IPS DF 6.9 (cell line): ENCODE results near the gene CDX2.

Experiments
- DNase-seq: peaks from one replicate; pipeline ENCODE4 v3.0.0-alpha.2; 2013; ENCODE audit warnings: low read depth, low spot score
- H3K27ac ChIP-seq: one replicate; pipeline ENCODE4 v1.5.1; 2013; ENCODE audit warnings: low read length, control low read depth
- H3K27me3 ChIP-seq: 2 replicates; pipeline ENCODE4 v1.6.1; 2013; ENCODE audit warnings: mild to moderate bottlenecking, low read length; ENCODE audit not compliant: control insufficient read depth, insufficient read depth
- H3K36me3 ChIP-seq: 2 replicates; pipeline ENCODE4 v1.6.1; 2013; ENCODE audit warnings: low read length; ENCODE audit not compliant: control insufficient read depth, insufficient read depth
- H3K4me1 ChIP-seq: 2 replicates; pipeline ENCODE4 v1.6.1; 2013; ENCODE audit warnings: low read length; ENCODE audit not compliant: control insufficient read depth, insufficient read depth
- H3K4me3 ChIP-seq: 2 replicates; pipeline ENCODE4 v1.5.1; 2013; ENCODE audit warnings: mild to moderate bottlenecking, low read length
- H3K9me3 ChIP-seq: 2 replicates; pipeline ENCODE4 v1.6.1; 2013; ENCODE audit warnings: low read length, inconsistent platforms; ENCODE audit not compliant: control insufficient read depth, insufficient read depth
- WGBS: extraction: QIAGEN DNeasy Blood & Tissue Kit; methylation state at CpG from one replicate; pipeline ENCODE4 v1.1.7; 2013; ENCODE audit warnings: mixed read lengths, missing lambda C conversion rate; ENCODE audit not compliant: insufficient read length, insufficient coverage; 5-methylcytosine and 5-hydroxymethylcytosine counted together

CDX2 gene

DNA sequence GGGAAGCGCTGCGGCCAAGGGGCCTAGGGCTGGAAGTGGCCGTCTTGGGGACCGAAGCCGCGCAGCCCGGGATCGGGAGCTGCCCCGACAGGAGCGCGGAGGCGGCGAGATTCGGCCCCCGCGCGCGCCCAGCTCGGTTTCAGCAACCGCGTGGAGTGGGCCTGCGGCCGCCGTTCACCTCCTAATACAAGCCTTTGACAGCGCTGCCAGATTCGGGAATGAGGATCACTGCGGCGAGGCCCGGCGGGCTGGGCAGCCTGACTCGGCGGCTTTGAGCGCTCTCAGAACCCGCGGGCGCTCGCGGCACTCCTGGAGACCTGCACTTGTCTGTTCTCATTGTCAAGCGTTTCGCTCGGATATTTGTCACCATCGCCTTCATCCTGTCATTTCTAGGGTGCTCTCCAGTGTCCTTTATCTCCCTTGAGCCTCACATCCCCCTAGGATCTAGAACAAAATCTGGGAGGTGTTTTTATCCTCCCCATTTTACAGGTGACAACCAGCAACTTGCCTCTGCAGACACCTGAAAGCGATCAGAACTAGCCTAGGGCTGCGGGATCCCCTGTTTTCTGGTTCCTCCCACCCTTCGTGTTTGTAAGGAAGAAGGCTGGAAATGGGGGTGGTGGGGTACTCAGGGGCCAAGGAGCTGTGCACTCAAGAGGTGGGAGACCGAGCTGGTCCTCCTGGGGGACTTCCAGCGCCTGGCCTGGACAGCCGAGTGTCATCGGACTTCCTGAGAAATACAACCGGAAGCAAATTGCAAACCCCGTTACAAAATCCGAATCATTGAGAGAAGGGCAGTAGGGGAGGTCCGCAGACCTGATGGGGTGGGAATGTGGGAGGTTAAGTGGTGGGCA lies 1.5 kb upstream of the CDX2 start:
- H3K9me3 ChIP-seq = no peaks in the 10 kb centered on the region
- H3K4me3 ChIP-seq = no peak overlapping the region
- no peak overlapping the region for H3K27ac ChIP-seq
- no peak for DNase-seq
- H3K27me3 ChIP-seq = peaks cover 94% of the 10 kb centered on the region
- WGBS = no CpG with 5 or more reads among the region's 53 CpGs
- H3K36me3 ChIP-seq = no peaks in the 10 kb centered on the region
- peaks cover 14% of the 10 kb centered on the region for H3K4me1 ChIP-seq

- Histone ChIP-seq H3K9me3 (no peaks in the 10 kb centered on the region), H3K36me3 (no peaks in the 10 kb centered on the region), H3K27ac (no peak overlapping the region), H3K4me3 (no peak overlapping the region), H3K4me1 (peaks cover 15% of the 10 kb centered on the region), H3K27me3 (peaks cover 94% of the 10 kb centered on the region)
- WGBS = no CpG with 5 or more reads among the region's 7 CpGs
- DNase-seq = no peak
These were observed 733 bp upstream of the CDX2 start for GRCh38 chr13:27969866-27970229.

GRCh38 chr13:27968316-27969081 lies 616 bp downstream of the CDX2 start:
- H3K27ac ChIP-seq = no peak overlapping the region
- peak overlapping the region; percentile 36 for H3K4me3 ChIP-seq
- peaks cover 15% of the 10 kb centered on the region for H3K4me1 ChIP-seq
- no CpG with 5 or more reads among the region's 86 CpGs for WGBS
- no peaks in the 10 kb centered on the region for H3K9me3 ChIP-seq
- H3K27me3 ChIP-seq = peaks cover 93% of the 10 kb centered on the region
- no peak for DNase-seq
- H3K36me3 ChIP-seq = no peaks in the 10 kb centered on the region

DNA sequence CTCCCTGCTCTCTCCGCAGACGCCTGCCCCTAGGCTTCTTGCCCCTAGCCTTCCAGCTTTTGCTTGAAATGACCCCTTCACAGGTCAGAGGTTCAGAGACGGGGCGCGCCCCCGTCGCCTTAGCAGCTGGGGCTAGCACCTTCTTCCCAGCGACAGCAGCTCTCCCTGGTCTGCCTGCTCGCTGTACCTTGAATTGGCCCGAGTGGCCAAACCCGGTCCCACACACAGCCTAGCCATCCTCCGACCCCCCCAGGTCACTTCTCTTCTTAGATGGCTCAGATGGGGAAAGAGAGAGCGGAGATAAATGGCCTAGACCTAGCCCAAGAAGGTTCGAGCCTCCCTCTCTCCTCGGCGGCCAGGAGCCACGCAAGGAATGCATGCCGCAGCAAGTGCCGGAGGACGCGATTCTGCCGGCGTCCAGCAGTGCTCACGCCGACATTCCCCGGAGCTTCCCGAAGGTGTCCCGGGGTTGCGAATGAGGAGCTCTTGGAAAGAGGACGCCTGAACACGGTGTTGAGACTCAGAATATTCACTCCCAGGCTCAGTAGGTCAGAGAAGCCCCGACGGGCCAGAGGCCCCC lies 1.3 kb downstream of the CDX2 start:
- no peak overlapping the region for H3K27ac ChIP-seq
- DNase-seq = no peak
- H3K27me3 ChIP-seq = peaks cover 93% of the 10 kb centered on the region
- H3K4me1 ChIP-seq = peaks cover 17% of the 10 kb centered on the region
- H3K9me3 ChIP-seq = no peaks in the 10 kb centered on the region
- no peak overlapping the region for H3K4me3 ChIP-seq
- WGBS = no CpG with 5 or more reads among the region's 33 CpGs
- H3K36me3 ChIP-seq = no peaks in the 10 kb centered on the region

DNA sequence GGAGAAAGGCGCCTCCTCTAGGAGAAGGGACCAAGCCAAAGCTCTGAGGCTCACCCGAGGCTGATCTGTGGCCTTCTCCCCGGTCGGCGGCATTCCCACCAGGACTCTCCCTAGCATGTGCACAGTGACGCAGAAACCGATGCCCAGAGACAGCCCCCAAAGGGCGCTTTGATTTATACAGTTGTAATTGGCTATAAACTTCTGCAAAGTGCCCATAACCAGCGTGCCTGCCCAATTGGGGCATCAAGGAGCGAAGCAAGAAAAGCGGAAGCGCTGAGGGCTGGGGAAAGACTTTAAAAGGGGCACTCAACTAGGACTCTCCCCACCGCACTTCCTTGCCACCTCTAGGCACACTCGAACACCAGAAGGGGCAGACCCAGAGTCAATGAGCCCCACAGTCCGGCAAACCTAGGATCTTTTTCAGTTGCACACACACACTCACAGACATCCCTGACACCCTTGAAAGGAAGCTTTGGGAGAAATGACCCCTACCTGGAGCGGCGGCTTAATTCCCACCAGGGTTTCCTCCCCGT lies 1.8 kb downstream of the CDX2 start:
- Histone ChIP-seq H3K4me3 (no peak overlapping the region), H3K4me1 (peaks cover 19% of the 10 kb centered on the region), H3K9me3 (no peaks in the 10 kb centered on the region), H3K27ac (no peak overlapping the region), H3K27me3 (peaks cover 93% of the 10 kb centered on the region), H3K36me3 (no peaks in the 10 kb centered on the region)
- DNase-seq = no peak
- no CpG with 5 or more reads among the region's 18 CpGs for WGBS

GRCh38 chr13:27966641-27967202 lies 2.4 kb downstream of the CDX2 start:
- no peak for DNase-seq
- Histone ChIP-seq H3K4me1 (peaks cover 19% of the 10 kb centered on the region), H3K4me3 (no peak overlapping the region), H3K27me3 (peaks cover 91% of the 10 kb centered on the region), H3K36me3 (no peaks in the 10 kb centered on the region), H3K9me3 (no peaks in the 10 kb centered on the region), H3K27ac (no peak overlapping the region)
- no CpG with 5 or more reads among the region's 38 CpGs for WGBS

DNA sequence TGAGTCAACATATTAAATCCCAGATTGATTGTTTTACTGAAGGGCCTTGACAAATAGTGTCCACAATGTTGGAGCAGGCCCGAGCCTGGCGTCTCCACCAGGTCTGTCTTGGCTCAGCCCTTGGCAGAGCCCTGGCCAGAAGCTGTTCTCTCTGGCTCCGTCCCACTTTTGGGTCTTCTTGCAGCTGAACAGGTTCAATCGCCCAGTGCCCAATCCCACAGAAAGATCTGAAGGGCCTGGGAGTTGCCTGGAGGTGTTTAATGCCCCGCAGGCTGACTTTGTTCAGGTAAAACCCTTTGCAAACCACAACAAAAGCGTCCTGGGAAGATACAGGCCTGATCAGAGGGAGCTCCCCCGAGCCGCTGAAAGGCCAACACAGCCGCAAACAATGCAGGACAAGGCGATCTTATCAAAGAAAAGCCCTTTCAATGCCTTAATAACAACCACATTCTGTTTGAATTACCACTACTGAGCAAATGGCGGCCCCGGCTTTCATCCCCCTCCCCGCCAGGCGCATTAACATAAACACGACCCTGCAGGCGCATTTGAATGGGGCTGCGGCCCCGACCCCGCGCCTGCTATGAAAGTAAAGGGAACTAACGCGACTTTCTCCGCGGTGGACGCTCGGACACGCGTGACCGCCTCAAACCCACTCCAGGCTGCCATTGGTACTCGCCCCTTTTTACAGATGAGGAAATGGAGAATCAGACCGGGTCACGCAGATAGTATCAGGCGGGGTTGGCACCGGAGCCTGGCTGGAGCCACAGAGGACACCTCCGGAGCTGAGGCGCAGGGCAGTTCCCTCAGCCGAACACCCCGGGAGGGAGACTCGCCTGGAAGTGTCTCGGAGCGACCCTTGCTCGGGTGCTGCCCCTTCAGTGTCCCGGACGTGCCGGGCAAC lies 3.1 kb downstream of the CDX2 start:
- H3K27me3 ChIP-seq = peaks cover 91% of the 10 kb centered on the region
- H3K27ac ChIP-seq = no peak overlapping the region
- no CpG with 5 or more reads among the region's 45 CpGs for WGBS

GRCh38 chr13:27965343-27965739 lies 3.8 kb downstream of the CDX2 start:
- Histone ChIP-seq H3K9me3 (no peaks in the 10 kb centered on the region), H3K4me3 (no peak overlapping the region), H3K27me3 (peaks cover 89% of the 10 kb centered on the region), H3K4me1 (peaks cover 17% of the 10 kb centered on the region), H3K36me3 (no peaks in the 10 kb centered on the region), H3K27ac (no peak overlapping the region)
- DNase-seq = no peak
- no CpG with 5 or more reads among the region's 7 CpGs for WGBS

More for the DNA sequence above, 3.1 kb downstream of the CDX2 start:
- no peak overlapping the region for H3K4me3 ChIP-seq
- no peak for DNase-seq
- H3K9me3 ChIP-seq = no peaks in the 10 kb centered on the region
- H3K4me1 ChIP-seq = peaks cover 18% of the 10 kb centered on the region
- H3K36me3 ChIP-seq = no peaks in the 10 kb centered on the region

- peaks cover 17% of the 10 kb centered on the region for H3K4me1 ChIP-seq
- H3K27ac ChIP-seq = no peak overlapping the region
These were observed 4.3 kb downstream of the CDX2 start for GRCh38 chr13:27964741-27965323.

More at GRCh38 chr13:27964741-27965323, 4.3 kb downstream of the CDX2 start:
- Histone ChIP-seq H3K27me3 (peaks cover 88% of the 10 kb centered on the region), H3K36me3 (no peaks in the 10 kb centered on the region), H3K4me3 (no peak overlapping the region), H3K9me3 (no peaks in the 10 kb centered on the region)
- no CpG with 5 or more reads among the region's 15 CpGs for WGBS
- no peak for DNase-seq
